ENCODE measurements around the gene NCKAP1.

DNA sequence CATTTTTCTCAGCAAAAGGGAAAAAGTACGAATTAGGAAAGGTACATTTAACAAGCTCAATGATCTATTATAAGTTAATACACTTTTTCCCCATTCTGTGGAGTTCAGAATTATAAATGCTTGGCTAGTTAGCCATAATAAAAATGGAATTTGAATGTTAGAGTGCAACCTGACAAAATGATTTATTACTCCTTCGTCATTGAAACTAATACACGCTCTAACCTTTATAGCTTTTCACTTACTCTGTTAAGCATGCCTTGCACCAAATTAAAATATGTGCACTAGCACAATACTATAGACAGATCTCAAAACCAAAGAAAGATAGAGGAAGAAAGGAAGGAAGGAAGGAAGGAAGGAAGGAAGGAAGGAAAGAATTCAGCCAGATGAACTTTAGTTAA lies 125.7 kb downstream of the NCKAP1 start:
- TF ChIP-seq CTCF (IDR thresholded peaks at IDR 0.05) (no peak), POLR2A (IDR thresholded peaks at IDR 0.05) (no peak)
